Mononuclear cell (primary cell): Measurements from ENCODE around the gene HS1BP3. TPM values are rescaled to one million over a fixed set of nuclear protein-coding genes. Genes with fewer than 3 reads are reported as not detected.

Experiments
- H3K27me3 ChIP-seq: 2 replicates; pipeline ENCODE4 v1.6.0; 2011; ENCODE audit warnings: low read length, control low read depth; ENCODE audit not compliant: insufficient read depth
- H3K4me1 ChIP-seq: 2 replicates; pipeline ENCODE4 v1.5.1; 2011; ENCODE audit warnings: mild to moderate bottlenecking, low read length, control low read depth; ENCODE audit not compliant: insufficient read depth
- H3K4me3 ChIP-seq: 2 replicates; pipeline ENCODE4 v1.5.1; 2011; ENCODE audit warnings: mild to moderate bottlenecking, low read length, moderate library complexity
- H3K9me3 ChIP-seq: 2 replicates; pipeline ENCODE4 v1.5.1; 2011; ENCODE audit warnings: low read depth, mild to moderate bottlenecking, control low read depth, low read length
- total RNA-seq: library from RNA; depleted of rRNA; stranded (reverse); fragments of >200 nt; gene quantifications from one replicate; pipeline ENCODE4 v1.2.3, GENCODE V29; 2012

The HS1BP3 gene
- total RNA-seq, 1 donor = 10.2 TPM

DNA sequence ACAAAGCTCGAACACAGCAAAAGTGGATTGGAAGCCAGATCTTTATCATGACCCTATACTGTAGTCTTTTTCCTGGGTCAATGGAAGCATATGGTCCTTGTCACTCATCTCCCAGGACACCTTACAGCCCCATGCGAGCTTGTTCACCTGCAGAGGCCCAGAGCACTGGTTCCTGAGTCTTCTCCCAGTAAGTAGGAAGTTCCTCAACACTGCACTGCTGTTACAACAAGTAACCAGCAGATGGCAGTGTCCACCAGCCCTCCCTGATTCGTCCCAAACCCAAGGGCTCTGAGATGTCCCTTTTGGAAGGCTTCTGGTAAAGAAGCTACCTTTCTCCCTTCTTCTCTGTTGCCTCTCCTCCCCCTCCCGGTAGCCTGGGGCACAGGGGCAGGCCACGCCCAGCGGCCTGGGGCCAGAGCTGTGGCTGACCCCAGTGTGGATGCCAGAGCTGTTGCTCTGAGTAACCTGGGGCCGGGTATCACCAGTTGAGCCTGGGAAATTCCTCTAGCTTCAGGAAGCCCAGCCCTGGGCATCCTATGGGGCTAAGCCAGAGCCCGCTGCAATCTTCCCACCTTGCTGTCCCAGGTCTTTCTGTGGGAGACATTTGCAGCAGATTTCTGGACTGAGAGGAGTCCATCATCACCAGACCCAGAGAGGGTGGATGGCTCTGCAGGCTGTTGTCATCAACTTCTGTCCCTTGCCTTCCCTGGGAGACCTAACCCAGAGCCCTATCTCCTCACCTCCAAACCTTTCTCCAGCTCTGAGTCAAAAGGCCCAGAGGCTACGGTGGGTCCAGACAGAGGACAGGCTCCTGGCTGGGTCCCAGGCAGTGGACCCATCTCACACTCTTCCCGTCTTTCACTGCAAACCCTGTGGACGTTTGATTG, 10.8 kb upstream of the HS1BP3 start:
- Histone ChIP-seq H3K4me1 (peaks cover 17% of the 10 kb centered on the region), H3K9me3 (no peaks in the 10 kb centered on the region), H3K4me3 (no peak overlapping the region), H3K27me3 (peaks cover 64% of the 10 kb centered on the region)

DNA sequence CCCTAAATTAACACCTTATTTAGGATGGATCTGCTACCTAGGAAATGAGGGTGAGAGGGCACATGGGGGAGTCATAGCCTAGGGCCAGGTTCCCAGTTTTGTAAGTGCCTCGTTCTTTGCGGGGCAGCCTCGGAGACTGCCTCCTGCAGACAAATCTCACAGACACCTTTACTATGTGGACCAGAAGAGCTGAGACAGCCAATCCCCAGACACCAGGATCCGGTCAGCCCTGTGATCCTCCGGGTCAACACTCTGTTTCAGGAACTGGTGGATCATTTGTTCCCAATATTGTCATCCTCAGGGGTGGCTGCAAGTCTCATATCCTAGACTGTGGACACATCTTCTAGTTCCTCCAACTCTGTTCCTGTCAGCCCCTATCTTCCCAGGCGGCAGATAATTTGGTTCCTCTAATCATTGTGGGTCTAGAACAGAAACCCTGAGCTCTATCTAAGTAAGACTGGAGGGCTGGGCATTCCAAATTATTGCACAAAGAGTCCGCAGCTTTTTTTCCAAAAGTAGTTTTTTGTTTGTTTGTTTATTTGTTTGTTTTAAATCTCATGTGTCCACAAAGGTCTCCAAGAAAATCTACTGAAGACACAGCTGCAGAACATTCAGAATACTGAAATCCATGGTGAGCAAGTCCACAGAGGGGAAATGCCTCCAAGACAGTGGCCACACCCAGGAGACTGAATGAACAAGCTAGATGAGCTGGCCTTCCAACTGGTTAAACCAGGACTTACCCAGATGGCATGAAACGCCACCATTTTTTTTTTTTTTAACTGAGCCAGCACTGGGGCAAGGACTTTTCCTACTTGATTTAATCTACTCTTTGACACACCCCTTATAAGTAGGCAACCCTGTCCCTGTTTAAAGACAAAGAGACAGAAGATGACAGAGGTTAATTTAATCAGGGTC, 9.9 kb upstream of the HS1BP3 start:
- Histone ChIP-seq H3K4me1 (peaks cover 8% of the 10 kb centered on the region), H3K4me3 (no peak overlapping the region), H3K9me3 (no peaks in the 10 kb centered on the region), H3K27me3 (peaks cover 55% of the 10 kb centered on the region)

DNA sequence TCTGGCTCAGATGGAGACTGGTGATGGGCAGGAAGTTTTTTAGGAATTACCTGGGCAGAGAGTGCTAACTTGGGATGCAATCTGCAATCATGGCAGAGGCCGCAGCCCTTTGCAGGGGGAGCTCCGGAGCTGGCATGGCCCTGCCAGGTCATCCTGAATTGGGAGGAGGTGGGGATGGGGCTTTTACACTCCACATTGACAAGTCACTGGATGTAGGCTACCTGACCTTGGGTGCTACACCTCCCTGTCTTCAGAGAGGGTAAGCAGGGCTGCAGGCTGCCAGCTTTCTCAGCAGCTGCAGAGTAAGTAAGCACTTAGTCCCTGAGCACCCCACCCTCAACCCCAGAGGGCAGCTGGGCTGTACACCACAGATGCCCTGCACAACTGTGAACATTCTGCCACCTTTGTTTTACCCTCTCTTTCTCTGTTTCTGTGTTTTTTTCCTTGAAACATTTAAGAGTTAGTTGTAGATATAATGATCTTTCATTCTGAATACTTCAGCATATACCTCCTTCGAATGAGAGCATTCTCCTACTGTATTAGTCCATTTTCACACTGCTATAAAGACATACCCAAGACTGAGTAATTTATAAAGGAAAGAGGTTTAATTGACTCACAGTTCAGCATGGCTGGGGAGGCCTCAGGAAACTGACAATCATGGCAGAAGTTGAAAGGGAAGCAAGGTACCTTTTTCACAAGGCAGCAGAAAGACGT, 6.8 kb upstream of the HS1BP3 start:
- no peaks in the 10 kb centered on the region for H3K9me3 ChIP-seq
- H3K27me3 ChIP-seq = peaks cover 25% of the 10 kb centered on the region
- H3K4me3 ChIP-seq = no peak overlapping the region
- H3K4me1 ChIP-seq = peaks cover 10% of the 10 kb centered on the region

DNA sequence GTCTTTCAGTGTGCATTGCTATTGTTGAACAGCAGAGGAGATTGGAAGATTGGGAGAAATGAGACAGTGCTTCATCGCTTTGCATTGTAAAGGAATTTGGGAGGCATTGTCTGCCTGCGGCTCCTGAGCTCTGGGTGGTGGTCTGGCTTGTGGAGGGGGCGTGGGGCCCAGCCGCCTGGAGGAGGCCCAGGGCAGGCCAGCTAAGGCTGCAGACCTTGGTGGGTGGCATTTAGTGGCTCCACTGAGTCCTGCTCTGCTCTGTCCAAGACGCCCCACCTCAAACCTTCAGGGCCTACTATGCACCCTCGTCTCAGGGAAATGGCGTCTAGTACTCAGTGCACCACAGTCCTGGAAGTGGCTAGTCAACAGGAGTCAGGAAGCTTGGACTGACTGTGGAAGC, 5.7 kb upstream of the HS1BP3 start:
- H3K27me3 ChIP-seq = peaks cover 15% of the 10 kb centered on the region
- no peak overlapping the region for H3K4me3 ChIP-seq
- H3K9me3 ChIP-seq = no peaks in the 10 kb centered on the region
- peaks cover 13% of the 10 kb centered on the region for H3K4me1 ChIP-seq

DNA sequence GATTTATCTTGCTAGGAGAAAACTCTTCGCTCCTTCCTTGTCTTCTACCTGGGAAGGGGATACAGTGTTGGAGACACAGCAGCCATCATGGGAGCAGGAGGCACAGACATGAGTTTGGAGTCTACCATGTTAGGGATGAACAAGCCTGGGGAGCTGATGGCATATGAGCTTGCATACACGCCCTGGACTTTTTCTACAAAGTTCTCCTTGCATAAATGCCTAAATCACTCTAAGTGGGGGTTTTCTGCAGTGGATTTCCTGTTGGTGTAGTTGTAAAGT, 3.6 kb upstream of the HS1BP3 start:
- H3K4me3 ChIP-seq = no peak overlapping the region
- peaks cover 6% of the 10 kb centered on the region for H3K27me3 ChIP-seq
- H3K9me3 ChIP-seq = no peaks in the 10 kb centered on the region
- H3K4me1 ChIP-seq = peaks cover 27% of the 10 kb centered on the region

DNA sequence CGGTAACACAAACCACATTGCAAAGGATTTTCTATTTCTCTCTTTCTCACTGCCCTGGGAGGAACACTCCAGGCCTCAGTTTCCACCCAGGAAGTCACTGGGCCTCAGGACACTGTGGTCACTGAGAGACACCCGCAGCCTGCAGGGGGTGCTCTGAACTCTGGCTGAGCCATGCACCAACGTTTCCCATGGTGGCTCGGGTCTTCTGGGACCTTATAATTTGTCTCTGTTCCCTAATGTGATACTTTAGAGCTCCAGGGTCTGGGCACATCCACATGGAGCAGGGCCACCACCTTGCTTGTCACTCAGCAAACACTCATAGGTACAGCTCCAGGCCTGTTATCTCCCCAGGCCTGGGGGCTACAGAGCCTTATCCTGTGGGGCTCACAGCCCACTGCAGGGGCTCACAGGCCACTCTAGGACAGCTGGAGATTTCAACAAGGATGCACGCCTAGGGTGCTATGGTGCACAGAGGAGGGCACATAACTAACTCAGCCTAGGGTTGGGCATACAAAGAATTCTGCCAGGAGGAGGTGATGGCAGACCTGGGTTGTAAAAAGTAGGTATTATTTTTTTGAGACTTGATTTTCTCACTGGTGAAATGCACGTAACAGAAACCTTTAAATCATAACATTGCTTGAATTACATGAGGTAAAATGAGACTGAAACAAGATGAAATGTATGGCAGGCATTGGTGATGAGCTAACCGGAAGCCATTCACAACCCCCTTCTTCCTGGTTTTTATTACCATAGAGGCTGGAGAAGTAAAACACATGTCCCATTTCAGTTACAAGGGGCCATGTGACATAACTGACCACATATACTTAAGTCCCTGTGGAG, 3.0 kb upstream of the HS1BP3 start:
- Histone ChIP-seq H3K4me3 (no peak overlapping the region), H3K9me3 (no peaks in the 10 kb centered on the region), H3K27me3 (peaks cover 2% of the 10 kb centered on the region), H3K4me1 (peaks cover 32% of the 10 kb centered on the region)

DNA sequence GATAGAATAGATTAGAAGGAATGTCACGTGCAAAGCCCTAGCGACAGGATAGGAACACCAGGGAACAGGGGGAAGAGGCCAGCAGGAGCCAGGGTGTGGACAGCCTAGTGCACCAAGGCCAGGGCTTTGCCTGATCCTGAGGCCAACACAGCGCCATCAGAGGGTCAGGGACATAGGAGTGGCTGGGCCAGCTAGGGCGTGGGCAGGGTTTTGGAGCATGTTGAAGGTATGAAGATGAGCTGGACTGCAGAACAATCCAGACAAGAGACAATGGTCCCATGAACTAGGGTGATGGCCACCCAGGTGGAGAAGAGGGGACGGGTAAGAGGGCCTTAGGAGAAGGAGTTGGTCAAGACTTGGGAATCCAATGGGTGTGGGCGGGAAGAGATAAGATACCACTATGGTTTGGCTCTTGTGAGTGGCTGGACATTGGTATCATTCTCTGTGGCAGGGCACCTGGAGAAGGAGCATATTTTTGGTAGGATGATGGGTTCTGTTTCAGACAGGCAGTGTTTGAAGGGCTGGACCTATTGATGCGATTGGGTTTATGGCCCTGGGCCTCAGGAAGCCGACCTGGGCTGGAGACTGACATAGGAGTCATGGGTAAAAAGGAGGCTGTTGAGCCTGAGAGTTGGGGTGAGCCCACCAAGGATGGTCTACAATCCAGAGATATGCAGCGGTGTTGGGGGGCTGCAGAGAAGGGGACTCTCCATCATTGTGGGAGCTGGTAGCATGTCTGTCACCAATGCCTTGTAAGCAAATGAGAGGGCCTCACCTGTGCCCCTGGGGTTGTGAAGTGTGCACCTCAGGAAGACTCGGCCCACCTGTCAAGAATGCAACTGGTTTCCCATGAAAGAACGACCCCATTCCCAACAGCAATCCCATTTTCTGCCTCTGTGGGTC, 2.0 kb upstream of the HS1BP3 start:
- no peak overlapping the region for H3K4me3 ChIP-seq
- peaks cover 42% of the 10 kb centered on the region for H3K4me1 ChIP-seq

DNA sequence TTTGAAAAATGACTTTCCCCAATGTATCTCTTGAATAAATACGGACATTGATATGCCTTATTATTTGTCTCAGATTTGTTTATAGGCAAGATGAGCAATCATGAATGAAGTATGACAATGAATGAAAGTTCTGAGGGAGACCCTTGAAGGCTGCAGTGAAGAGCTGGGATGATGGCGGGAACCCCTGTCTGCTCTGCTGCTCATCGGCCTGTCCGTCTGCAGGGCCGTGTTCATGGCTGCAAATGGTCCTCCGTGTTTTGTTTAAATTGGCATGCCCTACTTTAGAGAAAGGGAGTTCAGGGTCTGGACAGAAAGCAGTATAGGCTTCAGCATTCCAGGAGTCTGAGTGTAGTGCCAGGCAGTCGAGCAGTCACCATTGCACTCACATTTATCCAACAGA, 1.2 kb upstream of the HS1BP3 start:
- Histone ChIP-seq H3K9me3 (no peaks in the 10 kb centered on the region), H3K27me3 (no peaks in the 10 kb centered on the region), H3K4me3 (no peak overlapping the region), H3K4me1 (peaks cover 45% of the 10 kb centered on the region)

More for the DNA sequence above, 2.0 kb upstream of the HS1BP3 start:
- Histone ChIP-seq H3K27me3 (no peaks in the 10 kb centered on the region), H3K9me3 (no peaks in the 10 kb centered on the region)

DNA sequence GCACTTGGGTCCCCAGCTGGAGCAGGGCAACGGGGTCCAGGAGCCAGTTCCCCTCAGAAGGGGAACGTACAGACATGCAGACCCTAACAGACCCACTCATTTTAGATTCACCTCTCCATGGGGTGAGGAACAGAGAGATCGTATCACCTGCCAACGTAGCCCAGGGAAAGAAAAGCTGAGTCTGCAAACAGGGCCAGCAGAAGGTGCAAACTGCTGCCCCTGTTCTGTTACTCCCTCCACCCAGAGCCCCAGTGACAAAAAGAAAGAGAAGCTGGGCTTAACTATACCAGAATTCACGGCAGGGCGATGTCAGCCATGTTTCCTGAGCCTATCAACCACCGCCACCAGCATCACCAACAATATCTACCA, 817 bp upstream of the HS1BP3 start:
- Histone ChIP-seq H3K4me1 (peaks cover 45% of the 10 kb centered on the region), H3K9me3 (no peaks in the 10 kb centered on the region), H3K27me3 (no peaks in the 10 kb centered on the region), H3K4me3 (no peak overlapping the region)

DNA sequence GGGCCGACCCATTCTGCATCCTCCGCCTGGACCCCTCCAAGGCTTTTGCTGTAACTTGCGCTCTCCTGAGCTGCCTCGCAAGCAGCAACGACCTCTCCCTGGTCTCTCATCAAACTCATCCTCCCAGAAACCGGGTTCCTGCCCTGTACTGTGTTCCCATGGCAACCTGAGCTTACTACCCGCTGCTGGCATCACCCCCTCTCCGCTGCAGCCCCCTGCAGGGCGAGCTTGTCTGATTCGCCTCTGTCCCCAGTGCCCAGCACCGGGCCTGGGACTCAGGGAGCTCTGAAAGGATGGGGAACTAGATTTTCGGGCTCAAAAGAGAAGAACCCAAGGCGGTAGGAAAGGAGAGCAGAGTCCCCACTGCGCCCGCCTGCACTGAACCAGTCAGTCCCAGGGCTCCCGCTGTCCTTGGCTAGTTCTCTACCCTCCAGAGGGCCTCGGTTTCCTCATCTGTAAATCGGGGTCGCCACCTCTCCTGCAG, 463 bp downstream of the HS1BP3 start:
- Histone ChIP-seq H3K4me3 (peak overlapping the region; percentile 82), H3K4me1 (peaks cover 45% of the 10 kb centered on the region), H3K27me3 (no peaks in the 10 kb centered on the region), H3K9me3 (no peaks in the 10 kb centered on the region)

DNA sequence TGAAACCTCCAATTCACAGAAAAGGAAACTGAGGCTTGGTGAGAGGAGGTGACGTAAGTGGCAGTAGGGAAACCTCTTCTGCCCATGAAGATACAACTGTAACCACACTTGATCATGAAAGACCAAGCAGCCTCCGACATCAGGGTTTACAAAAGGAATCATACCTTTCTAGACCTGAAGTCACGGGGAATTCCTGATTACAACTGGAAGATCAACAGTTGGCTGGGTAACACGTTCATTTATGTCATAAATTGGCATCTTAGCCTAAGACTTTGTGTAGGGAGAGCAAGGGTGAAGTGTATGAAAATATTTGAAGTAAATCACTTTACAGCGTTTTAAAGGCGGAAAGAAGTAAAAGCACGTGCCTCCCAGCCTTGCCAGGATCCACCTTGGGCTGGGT, 922 bp downstream of the HS1BP3 start:
- H3K4me1 ChIP-seq = peaks cover 45% of the 10 kb centered on the region
- peak overlapping the region; percentile 82 for H3K4me3 ChIP-seq
- H3K27me3 ChIP-seq = no peaks in the 10 kb centered on the region
- no peaks in the 10 kb centered on the region for H3K9me3 ChIP-seq

DNA sequence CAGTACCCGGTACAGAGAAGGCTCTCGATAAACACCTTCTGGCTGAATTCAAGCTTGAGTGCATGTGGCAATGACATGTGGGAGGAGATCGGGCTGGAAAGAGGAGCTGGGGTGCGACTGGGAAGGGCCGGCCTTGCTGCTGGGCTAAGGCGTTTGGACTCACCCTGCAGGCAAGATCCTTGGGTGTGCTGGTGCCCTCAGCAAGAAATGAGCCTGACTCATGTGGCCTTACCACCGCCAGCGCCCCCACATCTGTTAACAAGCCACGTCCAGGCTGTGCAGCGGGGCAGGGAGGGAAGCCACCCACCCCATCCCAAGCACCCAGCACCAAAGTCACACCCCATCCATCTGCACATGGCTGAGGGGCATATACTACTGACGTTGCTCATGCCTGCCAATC, 1.3 kb downstream of the HS1BP3 start:
- Histone ChIP-seq H3K27me3 (no peaks in the 10 kb centered on the region), H3K4me3 (no peak overlapping the region), H3K9me3 (no peaks in the 10 kb centered on the region), H3K4me1 (peaks cover 45% of the 10 kb centered on the region)

DNA sequence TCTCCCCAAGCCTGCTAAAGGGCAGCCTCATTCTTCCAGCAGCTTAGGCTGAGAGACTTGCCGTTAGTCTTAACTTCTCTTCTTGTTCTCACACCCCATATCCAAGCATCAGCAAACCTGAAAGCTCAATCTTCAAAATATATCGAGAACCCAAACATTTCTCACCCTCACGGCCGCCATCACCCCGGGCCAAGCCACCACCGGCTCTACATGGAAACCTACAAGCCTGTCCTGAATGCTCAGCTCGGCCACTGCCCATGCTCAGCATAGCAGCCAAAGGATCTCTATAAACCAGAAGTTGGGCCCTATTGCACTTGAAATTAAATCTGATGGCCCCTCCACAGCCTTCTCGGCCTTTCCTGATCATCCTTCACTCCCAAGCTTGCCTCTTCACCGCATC, 2.1 kb downstream of the HS1BP3 start:
- Histone ChIP-seq H3K4me1 (peaks cover 37% of the 10 kb centered on the region), H3K27me3 (no peaks in the 10 kb centered on the region), H3K4me3 (no peak overlapping the region), H3K9me3 (no peaks in the 10 kb centered on the region)
